Activated T-helper 1 cell treated with Interleukin-2 at 50 U/mL for 16 hours (primary cell): ENCODE measurements around the gene TMEM140.
"Not testable (repeated sequence)": the region's sequence is repeated elsewhere in the genome, so short reads cannot be mapped to it uniquely, and the experiment has no call there.

Experiments
- DNase-seq: peaks from one replicate; pipeline ENCODE4 v3.0.0-alpha.2; 2020; ENCODE audit warnings: low read depth

Gene TMEM140

DNA sequence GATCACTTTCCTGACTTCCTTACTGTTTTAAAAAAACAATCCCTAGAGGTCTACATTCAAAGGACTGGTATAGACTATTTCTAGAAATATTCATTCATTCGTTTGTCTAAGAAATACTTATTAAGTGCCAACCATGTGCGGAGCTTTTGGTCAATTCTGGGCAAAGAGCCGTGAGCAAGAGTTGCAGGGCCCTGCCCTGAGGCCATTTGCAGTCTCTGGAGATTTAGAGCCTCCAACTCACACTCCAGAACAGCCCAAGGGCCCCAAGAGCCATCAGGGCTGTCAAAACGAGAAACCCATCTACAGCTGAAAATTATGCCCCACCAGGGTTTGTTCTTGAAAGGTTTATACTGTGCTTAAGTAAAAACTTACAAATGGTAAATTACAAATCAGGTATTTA, 47.3 kb downstream of the TMEM140 start:
- no peak for DNase-seq

DNA sequence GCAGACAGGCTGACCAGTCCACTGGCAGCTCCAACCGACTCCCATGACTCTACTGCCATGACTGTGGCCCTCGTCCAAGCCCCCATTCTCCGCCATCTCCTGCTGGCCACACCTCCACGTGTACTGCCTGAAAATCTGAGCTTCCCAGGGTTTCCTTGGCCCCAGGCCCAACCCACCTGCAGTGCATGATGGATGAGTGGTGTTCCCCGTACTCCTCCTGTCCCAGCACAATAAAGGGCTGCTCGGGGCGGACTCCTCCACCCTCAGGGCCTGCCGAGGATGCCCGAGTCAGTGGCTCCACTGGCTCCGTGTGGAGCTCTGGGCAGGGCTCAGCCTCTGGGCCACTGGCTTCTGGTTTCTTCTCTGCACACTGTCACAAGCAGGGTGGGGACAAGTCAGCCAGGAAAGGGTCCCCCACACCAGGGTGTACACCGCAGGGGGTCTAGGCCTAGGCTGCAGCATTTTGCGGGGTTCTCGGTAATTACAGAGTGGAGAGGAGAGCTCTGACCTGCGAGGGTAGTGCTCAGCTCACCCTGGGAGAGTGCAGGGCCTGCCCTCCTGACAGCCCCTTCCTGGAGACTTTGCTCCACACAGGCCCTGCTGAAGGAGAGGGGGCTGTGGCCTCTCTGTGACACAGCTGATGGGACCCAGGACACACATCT, 48.2 kb downstream of the TMEM140 start:
- DNase-seq = no peak

GRCh38 chr7:135197343-135197742, 49.5 kb downstream of the TMEM140 start:
- no peak for DNase-seq

DNA sequence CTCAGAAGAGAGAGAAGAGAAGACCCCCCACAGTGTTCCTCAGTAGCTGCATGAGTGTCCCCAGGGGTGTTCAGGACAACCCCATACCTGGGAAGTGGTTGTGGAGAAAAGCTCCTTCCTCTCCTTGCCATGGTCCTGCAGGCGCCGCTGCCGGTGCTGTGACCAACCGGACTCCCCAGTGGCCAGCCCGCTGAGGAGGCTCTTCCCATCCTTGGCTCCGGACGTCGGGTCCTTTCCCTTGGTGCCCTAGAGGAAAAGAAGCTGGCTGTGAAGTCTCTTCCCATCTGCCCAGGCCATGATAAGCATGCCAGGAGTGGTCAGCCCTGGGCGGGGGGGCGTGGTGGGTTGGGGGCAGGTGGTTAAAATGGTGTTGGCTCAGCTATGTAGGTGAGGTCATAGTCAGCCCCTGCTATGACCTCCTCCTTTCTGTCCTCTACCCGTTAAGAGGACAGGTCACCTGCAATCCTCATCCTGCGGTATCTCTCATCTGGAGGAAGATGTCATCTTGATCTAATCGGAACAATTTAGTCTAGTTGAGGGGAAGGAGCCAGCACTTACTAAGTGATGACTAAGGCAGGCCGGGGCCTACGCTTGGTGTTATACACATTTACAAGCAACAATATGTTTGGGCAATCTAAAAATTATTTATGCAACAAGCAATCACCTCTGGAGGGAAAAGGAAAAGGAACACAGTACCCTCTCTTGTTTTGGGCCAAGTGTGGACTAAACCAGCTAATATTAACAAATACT, 50.2 kb downstream of the TMEM140 start:
- DNase-seq = no peak

- no peak for DNase-seq
Observed at GRCh38 chr7:135199439-135199838, 51.6 kb downstream of the TMEM140 start.

GRCh38 chr7:135200821-135201331, 53.0 kb downstream of the TMEM140 start:
- no peak for DNase-seq

DNA sequence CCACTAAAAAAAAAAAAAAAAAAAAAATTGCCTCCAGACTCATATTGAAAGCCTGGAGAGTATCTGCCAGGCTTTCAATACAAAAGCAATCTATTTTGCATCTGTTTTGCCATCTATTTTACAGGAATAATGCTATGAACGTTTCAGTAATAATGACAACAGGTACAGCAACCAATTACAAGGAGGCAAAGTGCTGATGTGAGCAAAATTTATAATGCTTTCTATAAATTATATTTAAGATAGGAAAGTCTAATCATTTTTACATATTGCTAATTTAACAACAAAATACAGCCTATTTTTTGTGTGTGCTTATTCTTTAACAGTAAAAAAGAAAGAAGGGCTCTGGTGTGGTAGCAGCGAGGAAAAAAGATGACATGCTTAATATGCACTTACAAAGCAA, 53.5 kb downstream of the TMEM140 start:
- DNase-seq = no peak

GRCh38 chr7:135204341-135204749, 56.5 kb downstream of the TMEM140 start:
- DNase-seq = no peak

GRCh38 chr7:135204876-135205275, 57.0 kb downstream of the TMEM140 start:
- DNase-seq = no peak

GRCh38 chr7:135205850-135206249, 58.0 kb downstream of the TMEM140 start:
- no peak for DNase-seq

- no peak for DNase-seq
Observed at GRCh38 chr7:135206941-135207391, 59.1 kb downstream of the TMEM140 start.

- no peak for DNase-seq
Observed at GRCh38 chr7:135207406-135208101, 59.7 kb downstream of the TMEM140 start.

GRCh38 chr7:135208102-135208793, 60.4 kb downstream of the TMEM140 start:
- DNase-seq = no peak

GRCh38 chr7:135209225-135209834, 61.5 kb downstream of the TMEM140 start:
- DNase-seq = no peak

GRCh38 chr7:135210888-135211178, 63.0 kb downstream of the TMEM140 start:
- no peak for DNase-seq

DNA sequence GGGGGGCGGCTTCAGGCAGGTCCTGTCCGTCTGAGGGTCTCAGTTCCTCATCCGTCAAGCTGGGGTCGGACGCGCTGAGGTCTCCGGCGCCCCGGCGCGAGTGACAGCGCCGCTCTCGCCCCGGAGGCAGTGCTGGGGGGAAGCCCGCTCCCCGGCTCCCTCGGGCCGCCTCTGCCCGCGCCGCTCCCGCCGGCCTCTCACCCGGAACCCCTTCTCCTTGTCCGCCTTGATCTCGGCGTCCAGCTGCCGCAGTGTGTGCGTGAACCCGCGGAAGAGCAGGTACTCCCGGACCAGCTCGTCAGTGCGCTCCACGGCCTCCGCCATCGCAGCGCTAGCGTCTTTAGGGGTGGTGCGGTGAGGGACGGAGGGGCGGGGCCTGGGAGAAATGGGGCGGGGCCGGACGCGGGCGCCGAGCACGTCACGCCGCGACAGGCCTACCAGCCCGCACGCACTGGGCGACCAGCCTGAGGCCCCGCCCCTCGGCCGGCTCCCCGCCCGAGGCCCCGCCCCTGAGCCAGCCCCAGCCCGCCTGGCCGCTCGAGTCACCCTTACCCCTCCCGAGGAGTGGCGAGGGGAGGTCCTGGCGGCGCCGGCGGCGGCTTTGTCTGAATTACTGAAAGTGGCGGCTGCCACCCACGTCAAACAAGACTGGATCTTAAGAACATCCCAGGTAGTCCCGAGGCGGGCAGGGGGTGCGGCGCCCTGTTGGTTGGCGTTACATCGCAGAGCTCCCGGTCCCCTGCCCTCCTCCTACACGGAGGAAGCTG, 63.5 kb downstream of the TMEM140 start, which contains the start of gene WDR91:
WDR91 (minus strand) TSS at position 348 of the 767 bp plus-strand sequence; CDS start at position 324, 24 bp downstream.
- DNase-seq = peak; percentile 97

DNA sequence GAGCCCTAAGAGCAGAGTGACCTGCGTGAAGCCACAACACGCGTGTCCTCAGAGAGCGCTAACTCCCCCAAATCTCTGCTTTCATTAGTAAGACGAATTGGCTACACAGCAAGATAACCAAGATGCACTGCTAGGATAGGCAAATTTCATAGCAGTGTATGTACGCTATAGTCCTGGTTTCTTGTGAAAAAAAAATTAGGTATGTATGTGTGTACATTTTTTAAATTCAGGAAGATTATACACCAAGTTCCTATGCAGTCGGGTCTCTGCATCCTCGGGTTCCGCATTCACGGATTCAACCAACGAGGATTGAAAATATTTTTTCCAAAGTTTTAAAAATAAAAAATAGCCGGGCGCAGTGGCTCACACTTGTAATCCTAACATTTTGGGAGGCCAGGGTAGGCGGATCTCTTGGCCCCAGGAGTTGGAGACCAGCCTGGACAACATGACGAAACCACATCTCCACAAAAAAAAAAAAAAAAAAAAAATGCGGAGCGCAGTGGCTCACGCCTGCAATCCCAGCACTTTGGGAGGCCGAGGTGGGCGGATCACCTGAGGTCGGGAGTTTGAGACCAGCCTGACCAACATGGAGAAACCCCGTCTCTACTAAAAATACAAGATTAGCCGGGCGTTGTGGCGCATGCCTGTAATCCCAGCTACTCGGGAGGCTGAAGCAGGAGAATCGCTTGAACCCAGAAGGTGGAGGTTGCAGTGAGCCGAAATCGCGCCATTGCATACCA, 64.2 kb downstream of the TMEM140 start:
- DNase-seq = not testable (repeated sequence)

DNA sequence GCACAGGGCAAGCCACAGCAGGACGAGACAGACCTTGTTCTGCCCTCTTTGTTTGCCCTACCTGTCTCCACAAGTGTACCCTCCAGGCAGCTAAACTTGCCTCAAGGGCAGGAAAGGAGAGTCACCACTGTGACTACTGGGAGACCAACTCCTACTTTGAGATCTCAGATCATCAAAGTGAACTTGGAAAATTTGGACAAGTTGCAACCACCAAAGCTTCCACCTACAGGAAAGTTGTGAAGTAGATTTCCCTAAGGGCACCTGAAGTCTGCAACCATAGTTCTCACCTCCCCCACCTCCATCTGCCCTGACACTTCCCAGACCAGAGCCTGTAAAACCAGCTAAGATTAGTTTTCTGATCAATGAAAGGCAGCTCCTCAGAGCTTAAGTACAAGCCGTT, 66.0 kb downstream of the TMEM140 start:
- no peak for DNase-seq

GRCh38 chr7:135215180-135215579, 67.3 kb downstream of the TMEM140 start:
- DNase-seq = no peak

GRCh38 chr7:135215698-135216097, 67.8 kb downstream of the TMEM140 start:
- no peak for DNase-seq
